OCI-LY3 (cell line): ENCODE results near the gene UNKL.

ENCODE experiments used
- EZH2phosphoT487 ChIP-seq: fragments of 200-600 bp; shearing (Covaris generic); IDR thresholded peaks from 2 replicates; pipeline ENCODE4 v1.6.1; 2018; ENCODE audit warnings: antibody characterized with exemption, mixed run types, low read depth
- TF ChIP-seq, protein P1 (sequence below): fragments of 200-600, 300-600 bp; sonication (generic); IDR thresholded peaks from 2 replicates; pipeline ENCODE4 v1.5.1; 2014; ENCODE audit warnings: antibody characterized with exemption, low read length, low read depth

DNA sequence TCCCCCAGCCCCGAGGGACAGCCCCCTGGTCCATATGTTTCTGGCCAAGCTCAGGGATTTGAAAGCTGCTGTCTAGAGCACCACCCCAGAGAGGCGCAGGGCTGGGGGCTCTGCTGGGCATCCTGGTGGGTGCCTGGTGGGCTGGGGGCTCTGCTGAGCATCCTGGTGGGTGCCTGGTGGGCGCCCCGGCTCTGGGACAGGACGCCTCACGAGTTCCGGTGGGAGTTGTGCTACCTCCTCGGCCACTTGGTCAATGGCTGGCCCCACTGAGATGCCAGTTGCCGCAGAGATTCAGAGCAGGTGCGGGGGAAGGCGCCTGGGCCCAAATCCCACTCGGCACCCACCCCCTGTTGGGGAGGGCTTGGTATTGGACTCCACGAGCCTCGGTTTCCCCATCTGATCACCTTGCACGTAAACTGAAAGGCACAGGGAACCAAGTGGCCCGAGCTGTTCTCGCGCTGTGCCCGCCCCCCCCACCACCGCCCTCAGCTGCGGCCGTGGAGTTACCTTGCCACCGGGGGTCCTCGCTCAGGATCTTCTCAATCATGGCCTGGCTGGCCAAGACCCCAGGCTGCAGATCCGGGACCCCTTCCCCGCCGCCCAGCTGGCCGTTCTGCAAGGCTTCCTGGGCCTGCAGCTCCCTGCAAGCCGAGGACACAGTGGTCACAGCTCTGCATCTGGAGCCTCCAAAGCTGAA, 13.3 kb downstream of the UNKL start:
- TF ChIP-seq, protein P1, sequence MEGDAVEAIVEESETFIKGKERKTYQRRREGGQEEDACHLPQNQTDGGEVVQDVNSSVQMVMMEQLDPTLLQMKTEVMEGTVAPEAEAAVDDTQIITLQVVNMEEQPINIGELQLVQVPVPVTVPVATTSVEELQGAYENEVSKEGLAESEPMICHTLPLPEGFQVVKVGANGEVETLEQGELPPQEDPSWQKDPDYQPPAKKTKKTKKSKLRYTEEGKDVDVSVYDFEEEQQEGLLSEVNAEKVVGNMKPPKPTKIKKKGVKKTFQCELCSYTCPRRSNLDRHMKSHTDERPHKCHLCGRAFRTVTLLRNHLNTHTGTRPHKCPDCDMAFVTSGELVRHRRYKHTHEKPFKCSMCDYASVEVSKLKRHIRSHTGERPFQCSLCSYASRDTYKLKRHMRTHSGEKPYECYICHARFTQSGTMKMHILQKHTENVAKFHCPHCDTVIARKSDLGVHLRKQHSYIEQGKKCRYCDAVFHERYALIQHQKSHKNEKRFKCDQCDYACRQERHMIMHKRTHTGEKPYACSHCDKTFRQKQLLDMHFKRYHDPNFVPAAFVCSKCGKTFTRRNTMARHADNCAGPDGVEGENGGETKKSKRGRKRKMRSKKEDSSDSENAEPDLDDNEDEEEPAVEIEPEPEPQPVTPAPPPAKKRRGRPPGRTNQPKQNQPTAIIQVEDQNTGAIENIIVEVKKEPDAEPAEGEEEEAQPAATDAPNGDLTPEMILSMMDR = no peak
- TF ChIP-seq EZH2phosphoT487 = no peak
